Endothelial cell of hepatic sinusoid (primary cell): ENCODE results near the gene C1orf21.
"Not testable (repeated sequence)": the region's sequence is repeated elsewhere in the genome, so short reads cannot be mapped to it uniquely, and the experiment has no call there.

Experiments
- in situ Hi-C: cut with HindIII; loops from 2 replicates; pipeline ENCODE4 v1.10.0; 2017; ENCODE audit warnings: low sequenced_read_pairs

C1orf21 gene

GRCh38 chr1:184386312-184387068, at the start of gene C1orf21:
Gene C1orf21 (plus strand): TSS chr1:184387029. CDS start chr1:184477510, 90,481 bp downstream.
- in situ Hi-C loops: no loop called here

GRCh38 chr1:184337865-184338264, 49.0 kb upstream of the C1orf21 start:
- in situ Hi-C loops: not testable (repeated sequence)

GRCh38 chr1:184340984-184341383, 45.8 kb upstream of the C1orf21 start:
- in situ Hi-C loops: no loop called here

- in situ Hi-C loops: no loop called here
These were observed 36.3 kb upstream of the C1orf21 start for GRCh38 chr1:184350573-184350972.

- in situ Hi-C loops: no loop called here
These were observed 35.3 kb upstream of the C1orf21 start for GRCh38 chr1:184351416-184351975.

- in situ Hi-C loops: no loop called here
These were observed 34.1 kb upstream of the C1orf21 start for GRCh38 chr1:184352776-184353175.

- in situ Hi-C loops: no loop called here
These were observed 32.1 kb upstream of the C1orf21 start for GRCh38 chr1:184354719-184355118.

GRCh38 chr1:184356891-184357290, 29.9 kb upstream of the C1orf21 start:
- in situ Hi-C loops: no loop called here

GRCh38 chr1:184358256-184358655, 28.6 kb upstream of the C1orf21 start:
- in situ Hi-C loops: no loop called here

- in situ Hi-C loops: no loop called here
These were observed 26.9 kb upstream of the C1orf21 start for GRCh38 chr1:184359909-184360308.

GRCh38 chr1:184362876-184363275, 24.0 kb upstream of the C1orf21 start:
- in situ Hi-C loops: no loop called here

- in situ Hi-C loops: no loop called here
These were observed 21.1 kb upstream of the C1orf21 start for GRCh38 chr1:184365699-184366098.

- in situ Hi-C loops: no loop called here
These were observed 19.8 kb upstream of the C1orf21 start for GRCh38 chr1:184366997-184367396.

- in situ Hi-C loops: no loop called here
These were observed 19.3 kb upstream of the C1orf21 start for GRCh38 chr1:184367427-184368038.

GRCh38 chr1:184368354-184368753, 18.5 kb upstream of the C1orf21 start:
- in situ Hi-C loops: no loop called here

GRCh38 chr1:184370850-184371249, 16.0 kb upstream of the C1orf21 start:
- in situ Hi-C loops: no loop called here

- in situ Hi-C loops: no loop called here
These were observed 13.7 kb upstream of the C1orf21 start for GRCh38 chr1:184373155-184373554.

- in situ Hi-C loops: no loop called here
These were observed 10.5 kb upstream of the C1orf21 start for GRCh38 chr1:184376369-184376768.

GRCh38 chr1:184379111-184379752, 7.6 kb upstream of the C1orf21 start:
- in situ Hi-C loops: no loop called here

- in situ Hi-C loops: no loop called here
These were observed 6.4 kb upstream of the C1orf21 start for GRCh38 chr1:184380468-184380867.

- in situ Hi-C loops: no loop called here
These were observed 3.0 kb upstream of the C1orf21 start for GRCh38 chr1:184383772-184384323.
